ENCODE measurements around the gene UBTD1.

Gene UBTD1

GRCh38 chr10:97454330-97455036 lies 44.2 kb upstream of the UBTD1 start:
- Histone ChIP-seq H3K36me3 (ENCODE audit: low read depth) (peaks cover 81% of the 10 kb centered on the region), H3K4me3 (ENCODE audit: severe bottlenecking) (no peak overlapping the region), H3K27ac (ENCODE audit: poor library complexity, severe bottlenecking) (peak overlapping the region; percentile 55), H3K9me3 (ENCODE audit: severe bottlenecking) (no peaks in the 10 kb centered on the region), H3K4me1 (ENCODE audit: insufficient read depth, poor library complexity, severe bottlenecking) (peaks cover 10% of the 10 kb centered on the region), H3K27me3 (ENCODE audit: insufficient read depth, poor library complexity, severe bottlenecking) (no peaks in the 10 kb centered on the region)
- TF ChIP-seq CTCF (IDR thresholded peaks at IDR 0.05; ENCODE audit: poor library complexity, severe bottlenecking) = no peak
- ATAC-seq (ENCODE audit: low read depth) = peak; percentile 31
- no peak for DNase-seq (ENCODE audit: low spot score)

DNA sequence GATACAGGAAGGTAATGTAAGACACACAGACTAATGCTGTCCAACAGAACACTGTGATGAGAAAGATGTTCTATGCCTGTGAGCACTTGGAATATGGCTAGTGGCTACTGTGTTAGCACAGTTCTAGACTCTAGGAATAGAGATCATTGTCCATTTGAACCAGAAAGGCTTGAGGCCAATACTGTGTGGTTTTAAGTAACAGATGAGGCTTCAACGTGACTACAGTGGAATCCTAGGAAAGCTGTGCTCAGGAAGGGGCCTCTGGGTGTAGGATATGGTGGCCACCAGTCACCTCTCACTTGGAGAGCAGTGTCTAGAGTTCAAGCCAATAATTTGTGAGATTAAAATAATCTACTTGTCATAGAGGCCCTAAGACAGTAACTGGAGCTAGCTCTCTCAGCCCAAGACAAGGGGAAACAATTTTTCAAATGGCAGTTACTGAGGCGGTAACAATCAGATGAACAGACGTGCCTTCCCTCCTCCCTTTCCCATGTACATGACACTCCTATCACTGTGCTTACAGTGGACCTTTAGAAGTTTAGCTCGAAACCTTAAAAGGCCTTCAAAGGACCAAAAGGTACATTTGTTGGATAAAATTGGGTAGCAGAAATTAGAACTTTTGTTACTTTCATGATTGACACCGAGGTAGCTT lies 42.6 kb upstream of the UBTD1 start:
- TF ChIP-seq CTCF (IDR thresholded peaks at IDR 0.05; ENCODE audit: poor library complexity, severe bottlenecking) = no peak
- DNase-seq (ENCODE audit: low spot score) (no peak), ATAC-seq (ENCODE audit: low read depth) (no peak)
- Histone ChIP-seq H3K9me3 (ENCODE audit: severe bottlenecking) (no peaks in the 10 kb centered on the region), H3K4me3 (ENCODE audit: severe bottlenecking) (no peak overlapping the region), H3K36me3 (ENCODE audit: low read depth) (peaks cover 96% of the 10 kb centered on the region), H3K27me3 (ENCODE audit: insufficient read depth, poor library complexity, severe bottlenecking) (no peaks in the 10 kb centered on the region), H3K4me1 (ENCODE audit: insufficient read depth, poor library complexity, severe bottlenecking) (peaks cover 10% of the 10 kb centered on the region), H3K27ac (ENCODE audit: poor library complexity, severe bottlenecking) (peak overlapping the region; percentile 55)

GRCh38 chr10:97456686-97457065 lies 42.0 kb upstream of the UBTD1 start:
- ATAC-seq (ENCODE audit: low read depth) = no peak
- no peak overlapping the region for H3K4me3 ChIP-seq (ENCODE audit: severe bottlenecking)
- H3K4me1 ChIP-seq (ENCODE audit: insufficient read depth, poor library complexity, severe bottlenecking) = peaks cover 10% of the 10 kb centered on the region
- H3K27me3 ChIP-seq (ENCODE audit: insufficient read depth, poor library complexity, severe bottlenecking) = no peaks in the 10 kb centered on the region
- peaks cover 96% of the 10 kb centered on the region for H3K36me3 ChIP-seq (ENCODE audit: low read depth)
- no peak for DNase-seq (ENCODE audit: low spot score)
- no peaks in the 10 kb centered on the region for H3K9me3 ChIP-seq (ENCODE audit: severe bottlenecking)
- TF ChIP-seq CTCF (IDR thresholded peaks at IDR 0.05; ENCODE audit: poor library complexity, severe bottlenecking) = no peak
- no peak overlapping the region for H3K27ac ChIP-seq (ENCODE audit: poor library complexity, severe bottlenecking)

DNA sequence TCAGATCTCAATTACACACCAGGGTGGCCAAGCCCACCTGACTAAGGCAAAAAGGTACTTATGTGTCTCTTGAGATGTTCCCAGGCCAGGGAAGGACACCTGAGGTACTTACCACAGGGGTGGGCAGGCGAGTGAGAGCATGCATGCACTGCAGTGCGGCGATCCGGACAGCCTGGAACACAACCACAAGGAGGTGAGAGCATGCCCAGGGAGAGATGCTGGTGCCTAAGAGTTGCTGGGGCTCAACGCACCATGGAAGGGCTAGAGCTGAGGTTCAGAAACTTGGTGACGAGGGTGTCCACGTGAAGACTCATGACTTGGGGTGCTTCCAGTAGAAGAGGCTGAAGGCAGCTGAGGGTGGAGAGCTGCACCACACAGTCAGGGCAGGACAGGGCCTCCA lies 39.6 kb upstream of the UBTD1 start:
- H3K4me3 ChIP-seq (ENCODE audit: severe bottlenecking) = no peak overlapping the region
- no peaks in the 10 kb centered on the region for H3K9me3 ChIP-seq (ENCODE audit: severe bottlenecking)
- H3K27me3 ChIP-seq (ENCODE audit: insufficient read depth, poor library complexity, severe bottlenecking) = no peaks in the 10 kb centered on the region
- no peak for TF ChIP-seq CTCF (IDR thresholded peaks at IDR 0.05; ENCODE audit: poor library complexity, severe bottlenecking)
- H3K4me1 ChIP-seq (ENCODE audit: insufficient read depth, poor library complexity, severe bottlenecking) = peaks cover 10% of the 10 kb centered on the region
- H3K36me3 ChIP-seq (ENCODE audit: low read depth) = peaks cover 95% of the 10 kb centered on the region
- no peak for ATAC-seq (ENCODE audit: low read depth)
- no peak overlapping the region for H3K27ac ChIP-seq (ENCODE audit: poor library complexity, severe bottlenecking)
- DNase-seq (ENCODE audit: low spot score) = no peak

GRCh38 chr10:97459933-97460332 lies 38.8 kb upstream of the UBTD1 start:
- peaks cover 2% of the 10 kb centered on the region for H3K4me1 ChIP-seq (ENCODE audit: insufficient read depth, poor library complexity, severe bottlenecking)
- no peak for TF ChIP-seq CTCF (IDR thresholded peaks at IDR 0.05; ENCODE audit: poor library complexity, severe bottlenecking)
- H3K4me3 ChIP-seq (ENCODE audit: severe bottlenecking) = no peak overlapping the region
- no peaks in the 10 kb centered on the region for H3K9me3 ChIP-seq (ENCODE audit: severe bottlenecking)
- no peak for ATAC-seq (ENCODE audit: low read depth)
- no peaks in the 10 kb centered on the region for H3K27me3 ChIP-seq (ENCODE audit: insufficient read depth, poor library complexity, severe bottlenecking)
- no peak for DNase-seq (ENCODE audit: low spot score)
- no peak overlapping the region for H3K27ac ChIP-seq (ENCODE audit: poor library complexity, severe bottlenecking)
- H3K36me3 ChIP-seq (ENCODE audit: low read depth) = peaks cover 95% of the 10 kb centered on the region

Measured in RWPE2 (cell line).